Pons (tissue), 1 donor: Measurements from ENCODE around the gene FBXL16.
"Not testable (repeated sequence)": the region's sequence is repeated elsewhere in the genome, so short reads cannot be mapped to it uniquely, and the experiment has no call there.

ENCODE experiments used
- DNase-seq: peaks from one replicate; pipeline ENCODE4 v3.0.0-alpha.2; 2016; ENCODE audit warnings: low spot score

FBXL16 gene

DNA sequence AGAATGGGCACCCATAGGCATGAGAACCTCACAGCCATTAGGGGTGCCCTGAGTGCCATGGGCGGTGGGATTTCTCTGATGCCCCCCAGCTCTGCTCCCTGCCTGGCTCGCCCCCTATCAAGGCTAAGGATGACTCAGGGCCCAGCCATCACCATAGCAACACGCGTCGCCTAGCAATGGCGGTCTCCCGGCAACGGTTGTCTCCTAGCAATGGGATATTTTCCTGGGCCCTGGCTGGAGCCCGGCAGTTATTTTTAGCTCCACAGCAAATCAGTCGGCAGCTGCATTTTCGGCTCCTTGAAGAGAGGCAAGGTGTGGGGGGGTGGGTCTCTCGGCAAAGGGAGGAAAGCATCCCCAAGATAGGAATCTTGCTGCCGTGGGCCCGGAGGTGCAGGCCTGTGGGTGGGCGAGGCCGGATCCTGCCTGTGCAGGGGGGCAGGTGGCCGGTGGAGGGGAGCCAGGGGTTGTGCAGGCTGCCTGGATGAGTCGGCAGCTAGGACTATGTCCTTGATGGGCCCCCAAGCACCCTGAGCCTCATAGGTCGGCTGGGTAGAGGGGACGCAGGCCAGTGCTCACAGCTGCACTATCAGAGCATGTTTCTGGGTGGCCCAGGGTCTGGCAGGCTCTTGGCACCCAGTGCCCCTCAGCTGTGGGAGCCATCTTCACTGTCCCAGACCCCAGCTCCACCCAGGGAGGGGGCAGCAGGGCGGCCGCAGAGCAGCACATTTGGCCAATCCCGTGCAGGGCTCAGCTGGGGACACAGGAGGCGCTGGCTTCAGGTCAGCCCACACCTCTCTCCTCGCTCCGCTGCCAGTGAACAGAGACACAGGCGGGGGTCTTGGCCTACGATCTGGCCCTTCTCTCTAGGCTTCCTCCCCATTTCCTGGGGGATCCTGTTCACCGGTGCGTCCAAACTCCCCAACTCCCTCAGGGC lies 4.2 kb upstream of the FBXL16 start:
- DNase-seq = peak; percentile 86

DNA sequence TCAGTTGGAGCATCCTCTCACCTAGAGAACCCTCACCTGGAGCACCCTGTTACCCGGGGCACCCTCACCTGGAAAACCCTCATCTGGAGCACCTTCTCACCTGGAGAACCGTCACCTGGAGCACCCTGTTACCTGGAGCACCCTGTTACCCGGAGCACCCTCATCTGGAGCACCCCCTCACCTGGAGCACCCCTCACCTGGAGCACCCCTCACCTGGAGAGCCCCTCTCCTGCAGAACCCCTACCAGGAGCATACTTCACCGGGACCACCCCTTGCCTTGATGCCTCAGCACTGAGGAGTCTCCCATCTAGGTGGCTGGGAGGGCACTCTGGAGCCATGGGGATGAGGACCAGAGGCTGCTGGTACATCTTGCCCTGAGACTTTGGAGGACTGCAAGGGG lies 3.4 kb upstream of the FBXL16 start:
- DNase-seq = no peak

DNA sequence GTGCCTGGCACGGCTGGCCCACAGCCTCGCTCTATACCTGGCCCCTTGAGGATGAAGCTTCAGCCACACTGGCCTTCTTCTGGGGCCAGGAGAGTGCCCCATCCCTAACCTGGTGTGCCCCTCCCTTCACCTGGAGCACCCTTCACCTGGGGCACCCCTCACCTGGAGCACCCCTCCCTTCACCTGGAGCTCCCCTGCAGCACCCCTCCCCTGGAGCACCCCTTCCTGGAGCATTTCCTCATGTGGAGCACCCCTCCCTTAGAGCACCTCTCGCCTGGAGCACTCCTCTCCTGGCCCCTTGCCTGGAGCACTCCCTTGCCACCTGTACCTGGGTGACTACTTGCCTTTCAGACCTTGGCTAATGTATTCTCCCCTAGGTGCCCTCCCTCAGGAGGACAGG lies 2.4 kb upstream of the FBXL16 start:
- DNase-seq = no peak

DNA sequence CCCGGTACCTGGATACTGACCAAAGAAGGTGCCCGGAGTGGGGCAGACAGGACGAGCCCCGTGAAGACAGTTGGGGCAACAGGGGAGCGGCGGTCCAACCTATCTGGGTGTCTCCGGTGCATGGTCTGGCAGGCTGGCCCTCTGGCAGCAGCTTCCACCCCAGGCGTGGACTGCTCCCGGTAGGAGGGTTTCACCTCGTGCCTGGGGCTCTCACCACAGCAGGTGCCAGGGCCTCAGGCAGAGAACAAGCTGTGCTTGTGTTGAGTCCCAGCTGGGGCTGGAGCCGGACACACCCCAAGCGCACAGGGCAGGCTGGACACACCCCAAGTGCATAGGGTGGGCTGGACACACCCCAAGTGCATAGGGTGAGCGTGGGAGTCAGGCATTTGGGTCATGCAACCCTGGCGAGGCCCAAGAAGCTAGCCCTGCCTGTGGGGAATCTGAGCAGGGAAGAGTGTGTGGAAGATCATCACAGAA lies 1.5 kb upstream of the FBXL16 start:
- DNase-seq = no peak

DNA sequence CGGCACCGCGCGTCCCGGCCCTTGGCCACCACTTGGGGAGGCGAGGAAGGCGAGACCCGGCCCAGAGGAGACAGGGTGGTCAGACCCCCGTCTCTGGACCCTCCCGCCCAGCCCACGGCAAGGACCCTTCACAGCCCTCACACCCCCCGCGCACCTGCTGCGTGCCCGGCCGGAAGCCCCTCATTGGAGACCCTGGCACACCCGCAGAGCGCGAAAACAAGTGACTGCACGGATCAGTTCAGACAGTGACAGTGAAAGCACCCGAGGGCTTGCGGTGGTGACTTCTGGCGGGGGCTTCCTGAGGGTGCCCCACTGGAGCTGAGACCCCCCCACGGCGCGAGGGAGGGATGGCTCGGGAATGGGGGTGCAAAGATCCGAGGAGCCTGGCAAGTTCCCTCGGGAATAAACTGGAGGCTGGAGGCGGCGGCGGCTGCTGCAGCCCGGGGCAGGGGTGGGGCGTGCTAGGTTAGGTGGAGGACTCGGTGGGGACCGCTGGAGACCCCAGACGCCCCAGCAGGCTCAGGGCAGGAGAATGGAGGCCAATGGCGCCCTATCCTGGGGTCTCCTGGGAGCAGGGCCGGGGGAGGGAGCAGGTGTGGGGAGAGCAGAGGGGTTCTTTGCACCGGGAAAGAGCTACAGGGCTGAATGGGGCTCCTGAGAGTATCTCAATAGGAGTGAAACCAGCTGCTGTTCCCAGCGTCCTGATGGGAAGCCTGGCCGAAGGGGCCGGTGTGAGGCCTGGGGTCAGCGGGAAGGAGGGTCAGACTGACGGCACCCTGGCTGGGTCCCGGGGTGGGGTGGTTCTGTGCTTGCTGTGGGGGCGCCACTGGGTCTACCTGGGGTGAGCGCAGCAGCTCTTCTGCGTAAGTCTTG lies 824 bp upstream of the FBXL16 start:
- no peak for DNase-seq

DNA sequence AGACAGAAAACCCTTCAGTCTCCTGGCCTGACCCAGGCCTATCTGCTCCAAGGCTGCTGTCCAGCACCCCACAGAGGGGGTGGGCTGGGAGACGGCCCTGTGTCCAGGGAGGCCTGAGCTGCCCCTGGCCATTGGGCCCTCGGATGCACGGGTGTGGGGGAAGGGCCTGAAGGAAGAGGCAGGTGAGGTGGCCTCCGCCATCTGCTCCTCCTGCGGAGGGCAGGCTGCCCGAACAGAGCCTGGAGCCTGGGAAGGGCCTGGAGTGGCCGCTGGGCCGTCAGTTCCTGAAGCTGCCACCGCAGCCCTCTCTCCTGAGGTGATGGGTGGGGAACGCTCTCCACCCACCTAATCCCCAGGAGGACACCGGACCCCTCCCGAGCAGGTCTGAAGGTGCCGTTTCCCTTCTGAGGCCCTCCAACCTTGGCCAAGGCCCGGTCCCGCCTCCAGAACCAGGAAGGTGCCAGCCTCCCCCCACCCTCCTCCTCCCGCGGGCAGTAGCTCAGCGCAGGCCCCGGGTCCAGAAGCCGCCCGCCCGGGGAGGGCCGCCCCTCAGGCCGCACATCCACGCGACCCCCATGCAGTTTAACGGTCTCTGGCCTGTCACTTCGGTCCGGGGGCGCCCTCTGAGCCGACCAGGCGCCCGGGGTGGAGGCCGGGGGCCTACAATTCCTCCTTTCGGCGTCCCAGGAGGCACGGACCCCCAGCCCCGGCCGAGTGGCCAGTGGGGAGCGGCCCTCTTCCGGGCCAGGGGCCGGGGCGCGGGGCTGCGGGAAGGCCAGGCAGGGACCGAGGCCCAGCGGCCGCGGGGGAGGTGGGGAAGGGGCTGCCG lies 835 bp downstream of the FBXL16 start:
- no peak for DNase-seq

DNA sequence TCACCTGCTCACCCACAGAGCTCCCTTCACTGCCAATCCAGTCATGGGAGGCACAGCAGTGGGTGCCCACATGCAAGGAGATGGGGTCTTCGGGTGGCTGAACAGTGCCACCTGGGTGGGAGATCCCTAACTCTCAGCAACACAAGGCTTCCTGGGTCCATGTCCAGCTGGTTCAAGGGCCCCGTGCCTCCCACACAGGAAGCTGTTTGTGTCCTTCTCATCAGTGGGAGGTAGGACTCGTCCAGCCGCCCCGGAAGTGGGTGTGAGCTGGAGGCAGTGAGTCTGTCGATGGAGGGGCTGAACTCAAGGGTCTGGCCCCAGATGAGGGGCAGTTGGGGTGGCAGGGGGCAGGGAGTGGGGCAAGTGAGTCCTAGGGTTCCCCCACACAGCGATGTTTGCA lies 1.6 kb downstream of the FBXL16 start:
- DNase-seq = no peak

DNA sequence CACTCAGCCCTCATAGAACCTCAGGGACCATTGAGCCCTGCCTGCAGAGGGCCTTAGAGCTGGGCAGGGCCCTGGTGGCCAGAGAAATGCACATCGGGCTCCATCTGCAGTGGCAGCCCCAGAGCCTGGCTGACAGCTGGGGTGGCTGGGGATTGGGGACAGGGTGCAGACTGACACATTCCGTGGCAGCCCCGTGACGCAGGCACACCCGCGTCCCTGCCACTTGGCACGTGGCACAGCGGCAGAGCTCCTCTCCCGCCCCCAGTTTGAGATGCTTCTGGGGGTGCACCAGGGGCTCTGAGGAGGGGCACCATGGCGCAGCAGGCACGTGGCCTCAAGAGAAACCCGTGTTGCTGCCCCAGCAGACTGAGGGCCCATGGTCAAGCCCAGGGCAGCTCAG lies 2.2 kb downstream of the FBXL16 start:
- no peak for DNase-seq

DNA sequence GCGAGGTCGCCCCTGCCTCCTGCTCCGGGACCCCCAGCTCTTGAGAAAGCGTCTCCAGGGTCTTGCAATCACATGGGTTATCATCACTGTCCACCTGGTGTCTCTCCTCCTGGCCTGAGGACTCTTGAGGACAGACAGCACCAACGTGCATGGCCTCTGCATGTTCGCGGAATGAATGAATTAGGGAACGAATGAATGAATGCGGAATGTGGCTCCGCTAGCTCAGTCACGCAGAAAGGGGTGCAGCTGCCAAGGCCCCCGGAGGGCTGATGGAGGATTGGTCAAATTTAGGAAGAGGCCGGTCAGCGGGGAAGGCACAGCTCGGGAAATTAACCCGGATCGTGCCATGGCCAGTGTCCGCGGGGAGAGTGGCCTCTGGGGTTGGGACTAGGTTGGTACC lies 3.3 kb downstream of the FBXL16 start:
- DNase-seq = no peak

DNA sequence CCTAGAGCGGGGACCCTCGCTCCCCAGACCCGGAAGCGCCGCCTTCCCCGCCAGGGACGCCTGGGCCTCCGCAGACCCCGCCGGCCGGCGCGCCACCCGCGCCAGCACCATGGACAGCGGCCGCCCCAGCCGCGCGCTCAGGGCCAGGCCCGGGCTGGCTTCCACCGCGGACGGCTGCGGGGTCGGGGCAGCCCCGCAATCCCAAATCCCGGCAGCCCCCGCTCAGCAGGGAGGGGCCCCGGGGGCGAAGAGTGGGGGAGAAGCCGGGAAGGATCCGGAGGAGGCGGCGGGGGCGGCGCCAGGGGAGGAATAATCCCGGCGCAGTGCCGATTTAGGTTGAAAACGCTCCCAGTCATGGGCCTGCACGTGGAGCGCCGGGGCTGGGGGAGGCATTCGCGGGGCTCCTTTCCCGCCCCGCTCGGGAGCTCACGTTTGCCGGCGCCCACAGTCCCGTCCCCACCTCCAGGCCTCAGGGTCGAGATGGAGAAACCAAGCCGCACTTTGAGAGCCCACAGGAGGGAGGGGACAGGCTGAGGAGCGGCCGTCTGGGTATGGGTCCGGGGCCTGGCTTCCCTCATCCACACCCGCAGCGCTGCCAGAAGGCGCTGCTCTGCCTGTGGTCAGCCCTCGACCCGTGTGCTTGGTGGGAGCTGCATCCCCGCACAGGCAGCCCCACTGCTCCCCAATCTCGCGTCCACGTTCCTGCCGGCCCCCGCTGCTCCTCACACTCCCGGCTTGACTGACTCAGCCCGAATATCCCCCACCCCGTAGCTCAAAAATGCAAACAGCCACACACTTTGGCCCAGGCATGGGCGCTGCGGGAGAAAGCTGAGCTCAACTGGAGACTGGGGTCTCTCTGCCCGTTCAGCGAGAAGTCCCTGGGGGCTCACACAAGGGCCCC lies 4.7 kb downstream of the FBXL16 start:
- DNase-seq = no peak

DNA sequence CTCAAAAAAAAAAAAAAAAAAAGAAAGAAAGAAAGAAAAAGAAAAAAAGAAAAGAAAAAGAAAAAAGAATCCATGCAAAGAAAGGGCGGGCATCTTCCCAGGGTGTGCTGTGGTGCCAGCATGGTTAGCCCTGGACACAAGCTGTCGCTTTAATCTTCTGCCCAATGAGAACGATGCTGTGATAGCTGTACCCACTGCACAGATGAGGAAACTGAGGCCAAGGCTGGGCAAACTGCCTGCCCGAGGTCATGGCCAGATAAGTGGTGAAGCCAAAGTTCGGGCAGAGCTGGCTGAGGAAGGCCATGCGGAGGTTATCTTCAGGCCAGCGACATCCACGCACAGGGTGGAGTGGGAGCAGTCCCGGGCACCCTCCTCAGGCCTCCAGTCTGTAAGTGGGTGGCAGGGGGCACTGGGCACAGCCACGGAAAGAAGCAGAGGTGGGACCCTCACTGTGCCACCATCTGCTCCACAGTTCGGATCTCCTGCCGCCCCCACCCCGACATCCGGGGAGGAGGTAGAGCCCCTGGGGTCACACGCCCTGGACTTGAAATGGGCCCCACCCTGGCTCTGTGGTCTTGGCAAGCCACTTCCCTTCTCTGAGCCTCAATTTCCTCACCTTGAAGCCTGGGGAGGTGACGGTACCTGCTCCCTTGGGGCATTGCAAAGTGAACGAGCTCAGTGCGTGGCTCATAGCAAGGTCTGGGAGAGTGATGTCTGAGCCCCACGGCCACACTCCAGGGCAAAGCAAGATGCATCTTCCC lies 6.5 kb downstream of the FBXL16 start:
- no peak for DNase-seq

DNA sequence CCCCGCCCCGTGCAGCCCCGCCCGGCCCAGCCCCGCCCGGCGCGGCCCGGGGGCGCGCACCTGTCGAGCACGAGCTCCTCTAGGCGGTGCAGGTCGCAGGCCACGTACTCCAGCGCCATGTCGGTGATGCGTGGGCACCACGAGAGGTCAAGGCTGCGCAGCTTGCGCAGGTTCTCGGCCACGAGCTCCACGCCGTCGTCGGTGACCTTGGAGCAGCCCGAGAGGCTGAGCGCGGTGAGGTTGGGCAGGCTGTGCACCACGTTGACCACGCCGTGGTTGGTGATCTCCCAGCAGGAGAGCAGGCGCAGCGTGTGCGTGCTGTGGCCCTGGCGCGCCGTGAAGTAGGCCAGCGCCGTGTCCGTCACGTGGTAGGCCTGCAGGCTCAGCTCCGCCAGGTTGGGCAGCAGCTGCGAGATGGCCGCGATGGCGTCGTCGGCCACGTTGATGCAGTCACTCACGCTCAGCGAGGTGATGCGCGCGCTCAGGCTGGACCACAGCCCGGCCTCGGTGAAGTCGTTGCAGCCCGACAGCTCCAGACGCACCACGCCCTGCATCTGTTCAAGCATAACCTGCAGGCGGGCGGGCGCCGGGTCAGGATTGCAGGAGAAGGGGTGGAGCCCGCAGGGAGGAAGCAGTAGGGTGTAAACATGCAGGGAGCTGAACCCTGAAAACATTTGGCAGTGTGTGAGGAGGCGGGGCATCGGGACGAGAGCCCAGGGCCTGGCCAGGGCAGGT lies 10.1 kb downstream of the FBXL16 start:
- no peak for DNase-seq

DNA sequence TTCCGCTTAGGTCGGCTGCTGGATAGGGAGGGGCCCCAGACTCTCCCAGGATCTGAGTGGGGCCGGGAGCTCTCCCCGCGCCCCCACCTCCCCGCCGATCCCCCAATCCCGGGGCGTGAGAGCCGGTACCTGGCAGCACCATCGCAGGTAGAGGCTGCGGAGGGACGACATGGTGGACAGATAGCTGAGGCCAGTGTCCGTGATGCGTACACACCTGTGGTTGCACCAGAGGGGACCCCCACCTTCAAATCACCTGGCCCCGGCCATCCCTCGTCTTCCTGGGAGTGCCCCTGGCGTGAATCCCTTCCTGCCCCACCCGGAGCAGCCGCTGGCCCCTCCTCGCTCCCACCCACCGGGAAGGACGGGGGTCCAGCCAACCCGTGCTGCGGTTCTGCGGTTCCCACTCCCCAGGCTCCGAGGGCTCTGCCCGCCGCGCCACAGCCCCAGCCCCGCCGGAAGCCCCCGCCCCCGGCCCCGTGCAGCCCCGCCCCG lies 10.7 kb downstream of the FBXL16 start:
- DNase-seq = no peak

DNA sequence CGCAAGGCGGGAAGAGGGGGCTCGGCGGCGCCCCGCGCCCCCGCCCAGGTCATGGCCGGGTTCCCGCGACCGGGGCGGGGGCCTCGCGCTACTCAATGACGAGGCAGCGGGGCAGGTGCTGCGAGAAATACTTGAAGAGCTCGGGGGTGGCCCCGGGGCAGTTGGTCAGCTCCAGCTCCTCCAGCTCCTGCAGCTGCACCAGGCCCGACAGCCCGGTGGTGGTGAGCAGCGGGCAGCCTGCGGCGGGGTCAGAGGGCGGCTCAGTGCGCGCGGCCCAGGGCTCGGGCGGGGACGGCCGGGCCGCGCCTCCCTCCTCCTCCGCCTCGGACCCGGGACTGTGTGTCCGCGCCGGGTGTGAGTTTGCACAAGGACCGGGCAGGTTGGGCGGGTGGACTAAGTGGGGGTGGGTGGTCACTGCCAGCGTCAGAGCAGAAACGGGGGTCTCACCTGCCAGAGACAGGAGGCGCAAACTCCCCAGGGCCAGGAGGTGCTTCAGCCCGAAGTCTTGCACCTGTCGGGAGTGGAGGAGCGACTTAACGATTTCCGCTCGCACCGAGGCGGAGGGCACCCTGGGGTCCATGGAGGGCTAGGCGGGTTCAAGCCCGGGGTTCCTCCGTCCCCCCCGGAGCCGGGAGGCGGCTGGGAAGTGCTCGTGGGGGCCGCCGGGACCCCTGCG lies 11.3 kb downstream of the FBXL16 start:
- DNase-seq = no peak

DNA sequence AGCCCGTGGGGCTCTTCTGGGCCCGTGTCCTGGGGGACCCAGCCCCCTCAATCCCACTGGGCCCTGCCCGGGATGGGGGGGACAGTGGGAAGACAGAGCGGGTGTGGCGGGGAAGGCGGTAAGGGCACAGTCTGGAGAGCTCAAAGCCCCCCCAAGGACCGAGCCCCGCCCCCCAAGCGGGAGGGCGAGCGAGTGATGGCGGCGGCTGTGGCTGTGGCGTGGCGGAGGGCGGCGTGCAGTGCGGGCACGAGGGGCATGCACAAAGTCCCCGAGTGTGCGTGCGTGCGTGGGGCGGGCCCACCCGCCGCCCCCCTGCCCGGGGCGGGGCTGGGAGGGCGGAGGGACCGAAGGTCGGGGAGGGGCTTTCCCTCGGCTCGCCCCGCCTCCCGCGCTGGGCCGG lies 11.8 kb downstream of the FBXL16 start:
- no peak for DNase-seq

DNA sequence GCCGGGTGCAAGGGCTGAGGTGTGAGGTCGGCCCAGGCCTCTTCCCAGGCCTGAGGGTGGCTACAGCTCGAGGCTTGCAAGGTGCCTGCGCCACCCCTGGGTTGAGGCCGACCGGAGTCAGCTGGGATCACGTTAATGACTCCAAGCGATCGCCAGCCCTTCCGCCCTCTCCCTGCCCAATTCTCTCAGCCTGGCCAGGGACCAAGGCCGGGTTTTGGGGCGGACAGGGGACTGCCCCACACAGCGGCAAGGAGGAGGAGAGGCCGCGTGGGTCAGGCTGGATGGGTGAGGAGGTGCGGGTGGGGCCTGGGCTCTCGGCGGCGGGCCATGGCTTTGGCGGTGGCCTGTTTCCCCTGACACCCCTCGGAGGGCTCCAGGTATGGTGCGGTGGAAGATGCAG lies 12.2 kb downstream of the FBXL16 start:
- no peak for DNase-seq

DNA sequence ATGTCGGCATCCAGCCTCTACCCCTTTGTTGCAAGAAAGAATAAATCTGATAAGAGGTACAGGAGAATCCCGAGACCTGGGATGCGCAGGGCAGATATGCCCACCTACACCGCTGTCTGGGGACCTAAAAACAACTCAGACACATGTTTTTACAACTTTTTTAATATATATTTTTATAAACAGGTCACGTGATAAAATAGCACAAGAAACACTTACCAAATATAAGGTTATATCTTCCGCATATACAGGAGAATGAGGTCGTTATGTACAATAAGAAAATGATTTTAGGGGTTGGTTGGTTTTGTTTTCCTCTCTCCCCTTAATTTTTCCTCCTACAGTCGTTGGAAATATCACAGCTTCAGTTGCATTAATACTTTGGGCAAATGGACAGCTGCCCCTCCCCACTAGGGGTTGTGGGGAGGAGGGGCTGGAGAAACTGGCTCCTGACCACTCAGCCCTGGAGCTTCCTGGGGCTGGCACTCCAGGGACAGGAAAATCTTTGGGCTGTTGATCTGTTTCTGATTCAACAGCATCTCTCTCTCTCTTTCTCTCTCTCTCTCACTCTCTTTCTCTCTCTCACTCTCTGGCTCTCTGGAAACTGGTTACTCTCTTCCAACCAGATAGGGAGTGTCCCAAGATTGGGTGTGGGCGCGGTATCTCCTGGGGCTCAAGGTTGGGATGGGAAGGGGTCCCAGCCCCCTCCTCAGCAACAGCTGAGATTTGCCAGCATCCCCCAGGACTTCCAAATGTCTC lies 13.1 kb downstream of the FBXL16 start:
- no peak for DNase-seq

DNA sequence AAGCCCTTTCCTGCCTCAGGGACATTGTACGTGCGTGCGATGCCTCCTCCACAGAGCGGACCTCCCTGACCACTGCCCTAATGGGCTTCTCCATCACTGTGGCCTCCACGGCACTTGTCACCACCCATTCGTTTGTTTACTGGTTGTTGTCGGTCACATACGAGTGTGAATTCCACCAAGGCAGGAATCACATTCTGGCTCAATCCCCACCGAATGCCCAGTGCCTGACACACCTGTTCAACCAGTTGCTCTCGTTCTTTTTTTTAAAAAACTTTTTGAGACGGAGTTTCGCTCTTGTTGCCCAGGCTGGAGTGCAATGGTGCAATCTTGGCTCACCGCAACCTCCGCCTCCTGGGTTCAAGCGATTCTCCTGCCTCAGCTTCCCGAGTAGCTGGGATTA lies 14.4 kb downstream of the FBXL16 start:
- not testable (repeated sequence) for DNase-seq
